Left lobe of liver (tissue), 2 donors: ENCODE measurements around the gene CUBN. TPM values are rescaled to one million over a fixed set of nuclear protein-coding genes. Genes with fewer than 3 reads are reported as not detected.
A peak's percentile ranks its signal among the peaks of the same experiment; 100 is the strongest.

Experiments
- ATAC-seq: fragments of 200-7000 bp; cut with Tn5 transposase; one replicate; pipeline ENCODE4 v1.9.1; 2020; ENCODE audit warnings: mild to moderate bottlenecking, moderate library complexity
- DNase-seq: peaks from one replicate; pipeline ENCODE4 v3.0.0-alpha.2; 2020; ENCODE audit warnings: low spot score
- total RNA-seq: library from RNA; stranded (reverse); gene quantifications from one replicate; pipeline ENCODE4 v1.2.1, GENCODE V29; 2021
- donor health status: DM: no; HTN: no; CAD: no; lungs with moderate emphysema.
- donor health status: DM: no; HTN: yes; CAD: no.

Gene CUBN
- total RNA-seq, 1 donor from 2014 or later, result 0.25 TPM

DNA sequence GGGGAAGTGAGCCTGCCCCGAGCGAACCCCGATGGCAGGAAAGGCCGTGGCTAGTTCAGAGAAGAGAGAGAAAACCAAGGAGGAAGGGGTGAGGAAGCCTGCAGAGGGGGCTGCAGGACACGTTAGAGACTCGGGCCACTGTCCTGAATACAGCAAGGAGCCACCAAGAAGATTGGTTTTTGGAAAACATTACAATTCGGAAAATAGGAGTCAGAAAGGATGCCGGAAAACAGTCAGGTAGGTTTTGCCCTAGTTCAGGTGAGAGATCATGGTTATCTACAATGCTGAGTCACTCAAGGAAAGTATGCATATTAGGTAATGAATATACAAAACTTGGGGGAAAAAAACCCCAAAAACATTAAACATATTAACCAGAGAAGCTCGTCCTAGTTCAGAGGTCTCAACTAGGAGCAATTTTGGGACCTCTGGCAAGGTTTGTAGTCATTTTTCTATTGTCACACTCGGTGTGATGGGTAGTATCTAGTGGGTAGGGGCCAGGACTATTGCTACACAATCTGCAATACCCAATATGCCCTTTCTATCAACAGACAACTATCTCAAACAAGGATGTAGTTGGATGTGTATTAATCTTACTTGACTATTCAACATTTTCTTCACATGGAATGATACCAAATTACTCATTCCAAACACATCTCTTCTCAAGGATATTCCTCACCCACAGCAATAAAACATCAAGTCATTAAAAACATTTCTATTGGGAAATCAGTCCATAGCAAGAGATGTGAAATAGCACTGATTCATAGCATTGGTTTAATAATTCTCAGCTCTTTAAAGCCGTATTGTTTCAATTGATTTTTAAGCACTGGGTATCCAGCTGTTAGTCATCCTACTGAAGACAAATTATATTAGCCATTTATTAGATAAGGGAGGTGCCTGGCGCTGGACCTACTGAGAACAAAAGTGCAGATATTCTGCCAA is 238.0 kb downstream of the CUBN start:
- DNase-seq (no peak), ATAC-seq (peak; percentile 58)

DNA sequence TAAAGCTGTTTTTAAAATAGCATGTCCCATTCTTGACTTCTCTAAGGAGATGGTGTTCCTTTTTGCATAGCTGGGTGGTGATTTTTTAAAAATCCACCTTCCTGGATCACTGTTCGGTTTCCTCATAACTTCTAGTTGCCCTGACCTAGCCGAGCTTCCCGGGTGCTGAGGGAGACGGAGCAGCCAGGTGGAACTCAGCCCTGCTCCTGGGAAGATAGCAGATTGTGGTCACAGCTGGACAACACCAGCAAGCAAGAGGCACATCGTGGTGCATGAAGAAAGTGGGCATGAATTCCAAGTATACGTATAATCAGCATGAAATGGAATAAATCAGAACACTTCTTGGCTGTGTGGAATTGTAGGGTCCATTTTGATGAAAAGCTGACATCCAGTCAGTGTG is 238.9 kb downstream of the CUBN start:
- ATAC-seq (no peak), DNase-seq (no peak)

DNA sequence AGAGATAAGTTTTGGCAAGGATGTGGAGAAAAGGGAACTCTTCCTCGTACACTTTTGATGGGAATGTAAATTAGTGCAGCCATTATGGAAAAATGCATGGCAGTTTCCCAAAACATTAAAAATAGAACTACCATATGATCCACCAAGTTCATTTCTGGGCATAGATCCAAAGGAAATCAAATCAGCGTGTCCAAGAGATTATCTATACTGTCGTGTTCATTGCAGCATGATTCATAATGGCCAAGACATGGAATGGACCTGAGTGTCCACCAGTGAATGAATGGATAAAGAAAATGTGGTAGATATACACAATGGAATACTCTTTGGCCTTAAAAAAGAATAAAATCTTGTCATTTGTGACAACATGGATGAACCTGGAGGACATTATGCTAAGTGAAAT is 242.0 kb downstream of the CUBN start:
- ATAC-seq (no peak), DNase-seq (no peak)

DNA sequence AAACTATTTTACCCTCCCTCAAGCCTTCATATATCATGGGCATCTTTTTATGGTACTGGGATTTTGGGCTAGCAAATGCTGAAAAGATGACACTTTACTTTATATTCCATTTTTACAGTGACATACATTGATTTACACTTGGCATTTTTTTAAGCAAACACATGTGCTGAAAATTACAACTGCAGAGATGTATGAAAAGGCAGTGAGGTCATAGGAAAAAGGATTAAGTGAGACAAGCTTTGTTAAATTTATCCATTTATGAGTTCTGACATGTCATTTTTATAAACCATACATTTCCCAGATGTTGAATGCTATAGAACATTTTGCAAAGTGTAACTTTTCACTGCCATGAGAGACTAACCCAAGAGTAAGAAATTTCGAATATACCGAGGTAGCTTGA is 243.6 kb downstream of the CUBN start:
- DNase-seq (no peak), ATAC-seq (no peak)

DNA sequence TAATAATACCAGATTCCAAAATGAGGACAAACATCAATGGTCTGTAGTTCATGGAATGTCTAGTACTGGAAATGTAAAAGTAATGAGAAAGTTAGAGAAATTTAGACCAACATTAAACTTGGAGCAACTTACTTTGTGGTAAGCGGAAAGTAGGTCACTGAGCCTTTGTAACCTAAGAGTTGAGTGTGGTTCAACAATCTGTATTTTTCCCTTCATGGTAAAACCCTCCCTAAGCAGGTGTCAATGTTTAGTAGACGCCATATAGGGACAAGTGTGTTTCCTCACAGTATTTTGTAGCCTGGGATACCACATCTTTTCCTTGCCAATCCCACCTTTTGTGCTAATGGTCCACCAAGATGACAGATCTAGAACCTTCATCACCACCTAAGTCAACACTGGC is 245.1 kb downstream of the CUBN start:
- DNase-seq (no peak), ATAC-seq (no peak)

DNA sequence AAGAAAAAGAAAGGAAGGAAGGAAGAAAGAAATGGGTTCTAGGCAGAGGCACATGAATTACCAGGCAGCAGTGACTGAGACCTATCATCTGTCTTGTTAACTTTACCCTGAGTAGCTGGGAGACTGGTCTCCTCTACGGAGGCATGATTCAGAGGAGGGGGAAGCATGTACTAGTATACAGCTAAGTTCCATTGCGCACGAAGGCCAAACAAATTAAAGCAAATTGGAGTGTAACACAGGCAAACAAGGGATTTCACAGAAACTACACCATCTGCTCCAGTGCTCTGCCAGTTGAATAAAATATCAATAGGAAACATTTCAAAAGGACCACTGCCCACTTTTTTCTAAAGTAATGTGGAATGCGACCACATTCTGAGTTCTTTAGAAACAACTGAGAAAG is 246.5 kb downstream of the CUBN start:
- no peak for DNase-seq
- no peak for ATAC-seq

DNA sequence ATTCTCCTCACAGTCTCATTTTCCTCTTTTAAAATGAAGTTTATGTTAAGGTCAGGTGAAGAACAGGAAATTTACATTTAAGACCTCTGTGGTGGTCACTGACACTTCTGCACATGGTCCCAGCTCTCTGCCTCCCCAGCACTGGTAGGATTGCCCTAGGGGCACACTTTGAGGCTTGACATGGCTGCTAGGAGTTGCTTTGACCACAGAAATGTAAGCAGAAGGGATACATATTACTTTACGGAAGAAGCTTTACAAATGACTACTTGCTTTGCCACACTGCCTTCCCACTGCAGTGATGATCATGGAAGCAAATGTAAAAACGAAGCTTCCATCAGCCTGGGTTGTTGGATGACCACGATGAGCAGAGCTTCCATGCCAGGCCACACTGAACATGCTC is 259.3 kb downstream of the CUBN start:
- ATAC-seq, result no peak
- no peak for DNase-seq

DNA sequence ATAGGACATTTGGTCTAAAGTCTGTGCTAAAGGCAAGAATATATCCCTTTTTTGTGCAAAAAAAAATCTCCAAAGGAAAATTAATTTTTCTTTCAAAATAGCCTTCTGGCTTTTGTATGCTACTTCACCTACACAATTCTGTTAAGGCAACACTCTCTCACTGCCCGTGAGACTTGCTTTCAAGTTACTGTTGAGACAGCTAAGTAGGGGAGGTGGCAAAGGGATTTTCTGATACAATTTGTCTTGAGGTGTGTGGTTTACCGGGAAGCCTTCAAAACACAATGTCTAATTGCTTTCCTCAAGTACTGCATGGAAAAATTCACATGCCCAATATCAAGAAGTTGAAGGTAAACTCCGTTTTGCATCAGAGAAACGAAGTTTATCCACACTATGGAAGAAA is 261.6 kb downstream of the CUBN start:
- DNase-seq (no peak), ATAC-seq (no peak)

DNA sequence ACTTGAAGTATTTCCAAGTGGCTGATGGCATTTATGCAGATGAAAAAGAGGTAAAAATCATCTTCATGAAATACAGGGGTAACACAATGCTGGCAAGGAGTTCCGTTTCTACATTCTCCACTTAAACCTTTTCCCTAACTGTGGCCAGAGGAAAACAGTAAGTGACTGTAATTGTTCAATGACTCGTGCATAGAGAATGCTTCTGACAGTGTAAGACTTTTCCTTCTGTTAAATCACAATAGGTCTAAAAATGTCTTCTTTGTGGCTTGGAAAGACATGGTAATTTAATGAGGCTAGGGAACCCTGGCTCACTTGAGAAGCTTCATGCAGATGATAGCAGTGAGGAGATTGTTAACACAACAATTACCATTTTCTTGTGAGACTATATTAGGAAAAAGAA is 262.1 kb downstream of the CUBN start:
- no peak for DNase-seq
- ATAC-seq, result no peak

DNA sequence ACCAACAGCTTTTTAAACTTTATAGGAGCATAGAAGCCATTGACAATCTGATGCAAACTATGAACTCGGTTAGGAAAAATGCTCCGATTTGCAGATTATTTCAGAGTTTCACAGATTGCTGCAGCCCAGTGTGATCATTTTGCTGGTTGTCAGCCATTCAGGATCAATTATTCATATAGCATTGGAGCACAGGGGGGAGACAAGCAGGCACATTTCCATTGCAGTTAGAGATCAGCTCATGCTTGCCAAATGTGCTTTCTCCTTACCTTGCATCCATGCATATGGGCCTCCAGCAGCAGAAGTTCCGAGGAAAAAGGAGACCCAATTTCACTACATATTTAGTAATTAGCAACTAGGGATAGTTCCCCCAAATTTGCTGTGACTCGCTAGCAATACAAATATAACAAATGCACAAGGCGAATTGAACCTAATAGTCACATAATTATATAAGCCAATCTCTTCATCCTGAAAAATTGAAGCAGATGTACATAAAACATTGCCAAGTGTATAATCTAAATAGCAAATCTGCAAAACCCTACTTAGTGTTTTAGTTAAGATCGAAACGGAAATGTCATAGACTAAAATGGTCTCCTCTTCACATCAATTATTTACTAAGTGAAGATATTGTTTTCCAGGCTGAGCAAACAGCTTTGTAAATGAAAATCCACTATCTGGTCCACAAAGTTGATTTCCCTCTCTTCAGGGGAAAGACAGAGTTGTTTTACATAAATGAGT is 262.9 kb downstream of the CUBN start:
- DNase-seq (no peak), ATAC-seq (no peak)

DNA sequence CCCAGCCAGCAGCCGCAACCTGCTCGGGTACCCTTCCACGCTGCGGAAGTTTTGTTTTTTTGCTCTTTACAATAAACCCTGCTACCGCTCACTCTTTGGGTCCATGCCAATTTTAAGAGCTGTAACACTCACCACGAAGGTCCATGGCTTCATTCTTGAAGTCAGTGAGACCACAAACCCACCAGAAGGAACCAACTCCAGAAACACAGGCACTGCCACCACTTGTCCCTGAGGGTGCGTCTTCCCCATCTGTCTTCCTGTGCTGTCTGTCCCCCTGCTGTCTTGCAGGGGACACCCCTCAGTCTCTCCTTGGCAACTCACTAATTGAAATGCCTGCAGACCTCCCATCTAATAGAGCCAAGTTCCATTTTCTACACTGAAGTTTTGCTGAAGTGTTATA is 263.8 kb downstream of the CUBN start:
- DNase-seq, result no peak
- no peak for ATAC-seq

DNA sequence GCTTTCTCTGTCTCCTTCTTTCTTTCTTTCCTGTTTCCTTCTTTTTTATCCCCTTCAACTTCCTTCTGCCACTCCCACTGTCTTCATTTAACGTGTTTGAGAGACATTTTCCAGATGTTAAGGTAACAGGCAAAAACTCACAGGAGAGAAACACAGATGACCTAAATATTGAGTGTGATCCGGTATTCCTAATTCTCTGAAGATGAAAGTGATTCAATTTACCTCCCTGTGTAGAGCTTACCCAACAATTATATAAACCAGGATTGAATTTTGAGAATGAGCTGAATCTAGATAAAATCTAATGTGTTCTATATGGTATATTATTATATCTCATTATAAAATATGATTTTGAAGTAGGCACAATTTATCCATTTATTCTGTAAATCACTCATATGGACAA is 265.8 kb downstream of the CUBN start:
- no peak for DNase-seq
- no peak for ATAC-seq

DNA sequence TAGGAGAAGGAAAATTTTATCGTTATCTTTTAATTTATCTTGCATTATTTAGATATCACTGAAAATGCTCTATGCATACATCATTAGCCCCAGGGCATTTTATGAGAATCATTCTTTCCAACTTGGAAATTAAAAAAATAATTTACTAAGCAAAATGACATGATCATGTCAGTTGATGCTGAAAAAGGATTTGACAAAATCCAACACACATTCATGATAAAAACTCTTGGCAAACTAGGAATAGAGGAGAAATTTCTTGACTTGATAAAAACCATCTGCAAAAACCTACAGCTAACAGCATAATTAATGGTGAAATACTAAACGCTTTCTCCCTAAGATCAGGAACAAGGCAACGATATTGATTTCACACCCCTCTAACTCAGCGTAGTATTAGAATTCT is 272.2 kb downstream of the CUBN start:
- DNase-seq (no peak), ATAC-seq (no peak)

DNA sequence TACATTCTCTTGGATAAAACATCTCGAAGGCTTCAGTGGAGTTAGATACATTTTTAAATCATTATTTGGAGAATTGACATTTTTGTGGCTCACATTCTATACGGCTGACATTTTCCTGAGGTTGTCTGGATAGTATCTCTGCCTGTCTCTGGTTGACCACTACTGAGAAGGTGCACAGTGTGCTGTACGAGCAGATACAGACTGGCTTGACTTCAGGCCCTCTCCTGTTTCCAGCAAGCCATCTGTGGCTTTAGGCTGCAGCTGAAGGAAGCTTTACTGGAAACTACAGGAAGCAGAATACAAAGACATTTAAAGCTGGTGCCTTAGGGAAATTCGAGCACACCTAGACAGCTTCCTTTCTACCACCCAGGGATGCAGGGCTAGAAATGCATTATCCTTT is 273.0 kb downstream of the CUBN start:
- DNase-seq (no peak), ATAC-seq (no peak)

DNA sequence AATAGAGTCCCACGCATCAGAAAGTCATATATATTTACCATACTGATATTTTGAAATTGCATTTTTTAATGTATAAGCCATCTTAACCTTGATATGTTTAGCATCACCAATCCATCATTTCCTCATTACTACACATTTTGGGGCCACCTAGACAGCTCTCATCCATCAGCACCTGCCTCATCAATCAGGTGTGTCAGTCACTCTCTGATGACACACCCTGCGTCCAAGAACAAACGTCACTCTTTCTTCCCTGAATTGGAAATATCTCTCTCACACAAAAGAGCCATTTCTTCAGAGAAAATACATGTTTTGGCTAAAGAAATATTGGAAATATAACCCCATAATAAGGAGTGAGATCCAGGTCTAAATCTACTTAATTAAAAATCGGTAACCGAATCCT is 273.5 kb downstream of the CUBN start:
- ATAC-seq, result no peak
- DNase-seq, result no peak

DNA sequence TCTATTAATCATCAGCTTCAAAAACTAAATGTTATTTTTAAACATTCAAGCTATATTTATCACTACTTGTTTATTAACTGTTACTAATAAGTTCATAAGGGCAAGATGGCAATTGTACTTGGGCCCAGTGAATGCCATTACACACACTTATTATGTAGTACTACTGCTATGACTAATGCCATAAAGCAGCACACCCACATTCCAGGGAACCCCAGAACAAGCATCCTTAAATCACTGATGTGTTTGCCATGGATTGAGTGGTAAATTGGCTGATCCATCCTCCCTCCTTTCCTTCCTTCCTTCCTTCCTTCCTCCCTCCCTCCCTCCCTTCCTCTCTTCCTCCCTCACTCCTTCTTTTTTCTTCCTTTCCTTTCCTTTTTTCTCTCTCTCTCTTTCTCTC is 275.0 kb downstream of the CUBN start:
- DNase-seq (no peak), ATAC-seq (no peak)

DNA sequence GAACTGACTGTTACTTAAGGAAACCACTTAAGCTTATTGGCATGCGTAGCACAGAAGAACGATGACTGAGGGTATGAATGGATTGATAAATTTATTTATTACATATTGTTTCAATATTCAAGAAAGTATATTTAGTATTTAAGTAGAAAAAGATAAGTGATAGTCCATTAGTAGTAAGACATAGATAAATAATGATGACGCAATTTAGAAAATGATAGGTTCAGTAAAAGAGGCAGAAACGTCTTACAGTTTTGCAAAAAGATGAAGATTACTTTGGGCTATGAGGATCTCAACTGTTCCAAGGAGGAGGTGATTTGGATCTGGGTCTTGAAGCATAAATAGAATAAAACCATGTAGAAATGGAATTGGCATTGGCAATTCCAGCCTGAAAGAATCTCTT is 275.8 kb downstream of the CUBN start:
- no peak for DNase-seq
- ATAC-seq, result no peak

DNA sequence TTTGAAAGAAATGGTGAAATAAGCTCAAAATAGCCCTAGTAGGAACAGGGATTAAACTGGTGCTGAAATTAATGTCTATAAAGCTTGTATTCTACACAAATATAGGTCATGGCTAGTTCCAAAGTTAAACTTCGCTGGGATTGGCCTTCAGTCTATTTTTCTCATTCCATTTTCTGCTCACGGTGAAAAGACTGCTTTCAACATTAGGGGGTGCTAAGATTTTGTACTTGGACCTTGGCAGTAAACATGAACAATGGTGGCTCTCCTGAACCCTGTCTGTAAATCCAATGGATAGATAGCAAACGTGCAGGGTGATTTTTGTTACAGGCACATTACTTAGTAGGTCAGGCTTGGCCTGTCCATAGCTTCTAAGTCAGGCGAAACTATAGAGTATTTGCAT is 276.4 kb downstream of the CUBN start:
- no peak for DNase-seq
- no peak for ATAC-seq

DNA sequence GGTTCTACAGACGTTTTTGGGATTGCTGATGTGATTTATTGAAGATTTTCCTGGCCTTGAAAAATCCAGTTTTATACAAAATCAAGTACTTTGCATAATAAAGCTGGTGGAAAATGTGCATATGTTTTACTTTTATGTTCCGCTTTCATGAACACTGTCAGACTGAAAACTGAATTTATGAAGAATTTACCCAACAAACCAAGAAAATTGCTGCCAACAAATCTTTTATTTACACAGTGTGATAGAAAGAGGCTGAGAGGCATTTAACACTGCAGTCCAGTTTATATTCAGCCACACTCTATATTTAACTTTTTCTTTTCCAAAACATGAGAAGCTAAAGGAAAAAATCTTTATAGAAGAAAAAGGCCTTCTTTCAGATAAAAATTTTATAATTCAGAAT is 277.0 kb downstream of the CUBN start:
- ATAC-seq (no peak), DNase-seq (no peak)

DNA sequence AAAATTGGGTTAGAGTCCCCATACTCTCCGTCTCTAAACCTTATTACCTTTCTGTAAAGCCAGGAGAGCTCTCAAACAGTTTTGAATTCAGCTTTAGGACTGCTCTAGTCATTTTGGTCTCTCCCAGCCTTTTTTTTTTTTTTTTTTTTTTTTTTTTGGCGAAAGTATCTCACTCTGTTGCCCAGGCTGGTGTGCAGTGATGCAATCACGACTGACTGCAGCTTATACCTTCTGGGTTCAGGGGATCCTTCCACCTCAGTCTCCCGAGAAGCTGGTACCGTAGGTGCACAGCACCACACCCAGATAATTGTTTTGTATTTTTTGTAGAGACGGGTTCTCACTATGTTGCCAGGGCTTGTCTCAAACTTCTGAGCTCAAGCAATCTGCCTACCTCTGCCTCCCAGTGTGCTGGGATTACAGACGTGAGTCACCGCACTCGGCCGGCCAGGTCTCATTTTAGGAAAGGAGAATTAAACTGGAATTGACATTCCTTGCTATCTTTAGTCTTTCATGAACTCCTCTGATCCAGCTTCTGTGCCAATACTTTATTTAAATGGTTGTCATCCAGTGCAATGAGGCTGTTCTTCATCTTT is 281.0 kb downstream of the CUBN start:
- no peak for ATAC-seq
- DNase-seq, result no peak

DNA sequence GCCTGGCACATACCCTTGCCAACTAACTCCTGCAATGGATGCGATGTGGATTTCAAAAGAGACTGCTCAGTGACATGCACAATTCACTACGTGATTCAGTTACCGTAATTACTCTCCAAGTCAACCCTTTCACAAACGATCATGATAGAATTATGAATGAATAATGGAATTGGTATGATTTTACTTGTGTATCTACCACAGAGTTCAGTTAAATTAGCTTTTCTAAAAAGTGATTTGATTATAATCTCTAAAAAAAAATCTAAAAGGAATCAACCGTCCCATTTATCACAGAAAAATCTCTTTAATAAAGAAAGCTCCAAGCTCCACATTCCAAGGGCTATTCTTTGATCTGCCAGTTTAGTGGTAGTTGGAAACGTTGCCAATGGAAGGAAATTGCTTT is 282.0 kb downstream of the CUBN start:
- DNase-seq (no peak), ATAC-seq (no peak)

DNA sequence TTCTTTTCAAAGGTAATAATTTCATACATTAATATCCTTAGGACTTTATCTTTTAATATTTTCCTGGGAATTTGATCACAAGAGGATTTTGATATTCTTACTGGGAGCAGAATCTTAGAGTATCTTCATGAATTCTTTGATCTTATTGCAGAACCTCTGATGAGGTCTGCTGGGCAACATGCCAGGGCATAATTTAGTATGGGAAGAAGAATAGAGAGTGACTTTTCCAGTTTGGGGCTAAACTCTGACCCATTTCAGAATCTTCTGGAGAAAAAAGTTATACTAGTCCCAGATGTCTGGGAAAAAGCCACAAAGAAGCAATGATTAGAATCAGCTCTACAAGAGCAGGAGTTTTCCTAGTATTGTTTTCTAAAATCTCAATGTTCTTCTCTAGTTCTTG is 284.4 kb downstream of the CUBN start:
- ATAC-seq (no peak), DNase-seq (no peak)
